ENCODE results near the gene MPHOSPH8. TPM values are rescaled to one million over a fixed set of nuclear protein-coding genes. Genes with fewer than 3 reads are reported as not detected.
A peak's percentile ranks its signal among the peaks of the same experiment; 100 is the strongest.

The MPHOSPH8 gene
- total RNA-seq, result 10 to 100 TPM; 44.9 to 49.6 TPM

- peak within 1 kb of the TSS; percentile 99 for H3K27ac Mint-ChIP-seq
- H3K9me3 Mint-ChIP-seq, result no peaks in the 10 kb centered on the region
- DNase-seq, result peak; percentile 94
- H3K4me1 Mint-ChIP-seq, result peaks cover 24% of the 10 kb centered on the region
- CTCF ChIA-PET, result interaction anchor here (0.7 to 1.6 kb wide), 5 partner anchors 10 to 62 kb away, joined by 3 to 6 read pairs (median 3); no protein-coding TSS in a partner anchor
- H3K27me3 Mint-ChIP-seq, result no peaks in the 10 kb centered on the region
- peak within 1 kb of the TSS; percentile 100 for H3K4me3 Mint-ChIP-seq
- peaks cover 22% of the 10 kb centered on the region for H3K36me3 Mint-ChIP-seq (ENCODE audit: low read depth)
- POLR2A ChIA-PET, result no interaction called here
Observed at GRCh38 chr13:19633479-19634255, at the start of gene MPHOSPH8. Gene MPHOSPH8, plus strand, starts transcription at chr13:19633659. Its CDS starts 90 bp downstream, at chr13:19633749.

GRCh38 chr13:19586904-19587634 is 46.4 kb upstream of the MPHOSPH8 start:
- Mint-ChIP-seq H3K36me3 (ENCODE audit: low read depth) (peaks cover 3% of the 10 kb centered on the region), H3K27me3 (peaks cover 11% of the 10 kb centered on the region), H3K9me3 (peaks cover 3% of the 10 kb centered on the region), H3K4me1 (peaks cover 24% of the 10 kb centered on the region), H3K4me3 (peak overlapping the region; percentile 70), H3K27ac (peak overlapping the region; percentile 89)
- CTCF ChIA-PET, result interaction anchor here (1.1 kb wide), 1 partner anchor 46 kb away, joined by 3 read pairs; the partner anchor contains the start of gene MPHOSPH8
- DNase-seq, result peak; percentile 86
- POLR2A ChIA-PET, result no interaction called here

GRCh38 chr13:19587635-19588300 is 45.7 kb upstream of the MPHOSPH8 start:
- peaks cover 24% of the 10 kb centered on the region for H3K4me1 Mint-ChIP-seq
- H3K9me3 Mint-ChIP-seq, result peaks cover 3% of the 10 kb centered on the region
- H3K27ac Mint-ChIP-seq, result peak overlapping the region; percentile 89
- H3K36me3 Mint-ChIP-seq (ENCODE audit: low read depth), result peaks cover 3% of the 10 kb centered on the region
- peak overlapping the region; percentile 70 for H3K4me3 Mint-ChIP-seq
- DNase-seq, result peak; percentile 66
- peaks cover 8% of the 10 kb centered on the region for H3K27me3 Mint-ChIP-seq
- POLR2A ChIA-PET, result no interaction called here
- CTCF ChIA-PET, result interaction anchor here (1.1 kb wide), 1 partner anchor 45 kb away, joined by 3 read pairs; the partner anchor contains the start of gene MPHOSPH8

GRCh38 chr13:19589312-19589711 is 44.1 kb upstream of the MPHOSPH8 start:
- H3K27me3 Mint-ChIP-seq, result peaks cover 3% of the 10 kb centered on the region
- H3K4me3 Mint-ChIP-seq, result no peak overlapping the region
- no peak overlapping the region for H3K27ac Mint-ChIP-seq
- H3K4me1 Mint-ChIP-seq, result peaks cover 24% of the 10 kb centered on the region
- peaks cover 3% of the 10 kb centered on the region for H3K36me3 Mint-ChIP-seq (ENCODE audit: low read depth)
- peaks cover 3% of the 10 kb centered on the region for H3K9me3 Mint-ChIP-seq
- ChIA-PET POLR2A (no interaction called here), CTCF (interaction anchor here (0.7 kb wide), 1 partner anchor 12 kb away, joined by 3 read pairs; no protein-coding TSS in a partner anchor)
- no peak for DNase-seq

- DNase-seq, result no peak
- ChIA-PET POLR2A (no interaction called here), CTCF (no interaction called here)
- no peak overlapping the region for H3K27ac Mint-ChIP-seq
- H3K27me3 Mint-ChIP-seq, result peaks cover 4% of the 10 kb centered on the region
- no peak overlapping the region for H3K4me3 Mint-ChIP-seq
- H3K4me1 Mint-ChIP-seq, result peaks cover 24% of the 10 kb centered on the region
- peaks cover 3% of the 10 kb centered on the region for H3K9me3 Mint-ChIP-seq
- H3K36me3 Mint-ChIP-seq (ENCODE audit: low read depth), result peaks cover 3% of the 10 kb centered on the region
Observed at GRCh38 chr13:19590423-19590822, 43.0 kb upstream of the MPHOSPH8 start.

GRCh38 chr13:19591864-19592263 is 41.6 kb upstream of the MPHOSPH8 start:
- DNase-seq, result no peak
- H3K27me3 Mint-ChIP-seq, result peaks cover 5% of the 10 kb centered on the region
- POLR2A ChIA-PET, result no interaction called here
- CTCF ChIA-PET, result no interaction called here
- no peak overlapping the region for H3K27ac Mint-ChIP-seq
- peaks cover 14% of the 10 kb centered on the region for H3K4me1 Mint-ChIP-seq
- H3K4me3 Mint-ChIP-seq, result no peak overlapping the region
- no peaks in the 10 kb centered on the region for H3K36me3 Mint-ChIP-seq (ENCODE audit: low read depth)
- H3K9me3 Mint-ChIP-seq, result no peaks in the 10 kb centered on the region

GRCh38 chr13:19592657-19593180 is 40.7 kb upstream of the MPHOSPH8 start:
- Mint-ChIP-seq H3K4me1 (peaks cover 6% of the 10 kb centered on the region), H3K9me3 (no peaks in the 10 kb centered on the region), H3K36me3 (ENCODE audit: low read depth) (no peaks in the 10 kb centered on the region), H3K27ac (no peak overlapping the region), H3K4me3 (no peak overlapping the region), H3K27me3 (peaks cover 9% of the 10 kb centered on the region)
- CTCF ChIA-PET, result no interaction called here
- no peak for DNase-seq
- POLR2A ChIA-PET, result no interaction called here

GRCh38 chr13:19596086-19596485 is 37.4 kb upstream of the MPHOSPH8 start:
- H3K27me3 Mint-ChIP-seq, result peaks cover 24% of the 10 kb centered on the region
- ChIA-PET POLR2A (no interaction called here), CTCF (interaction anchor here (1.2 kb wide), 1 partner anchor 27 kb away, joined by 3 read pairs; no protein-coding TSS in a partner anchor)
- H3K4me3 Mint-ChIP-seq, result no peak overlapping the region
- H3K36me3 Mint-ChIP-seq (ENCODE audit: low read depth), result no peaks in the 10 kb centered on the region
- no peak overlapping the region for H3K27ac Mint-ChIP-seq
- H3K4me1 Mint-ChIP-seq, result no peaks in the 10 kb centered on the region
- no peaks in the 10 kb centered on the region for H3K9me3 Mint-ChIP-seq
- no peak for DNase-seq

GRCh38 chr13:19596960-19597361 is 36.5 kb upstream of the MPHOSPH8 start:
- H3K9me3 Mint-ChIP-seq, result no peaks in the 10 kb centered on the region
- no peaks in the 10 kb centered on the region for H3K36me3 Mint-ChIP-seq (ENCODE audit: low read depth)
- POLR2A ChIA-PET, result no interaction called here
- H3K27me3 Mint-ChIP-seq, result peaks cover 27% of the 10 kb centered on the region
- no peak for DNase-seq
- CTCF ChIA-PET, result no interaction called here
- no peak overlapping the region for H3K4me3 Mint-ChIP-seq
- H3K27ac Mint-ChIP-seq, result no peak overlapping the region
- H3K4me1 Mint-ChIP-seq, result no peaks in the 10 kb centered on the region

GRCh38 chr13:19597523-19597922 is 35.9 kb upstream of the MPHOSPH8 start:
- no peak overlapping the region for H3K4me3 Mint-ChIP-seq
- H3K27me3 Mint-ChIP-seq, result peaks cover 30% of the 10 kb centered on the region
- no peak for DNase-seq
- no peaks in the 10 kb centered on the region for H3K4me1 Mint-ChIP-seq
- no peak overlapping the region for H3K27ac Mint-ChIP-seq
- CTCF ChIA-PET, result no interaction called here
- H3K9me3 Mint-ChIP-seq, result no peaks in the 10 kb centered on the region
- H3K36me3 Mint-ChIP-seq (ENCODE audit: low read depth), result no peaks in the 10 kb centered on the region
- POLR2A ChIA-PET, result interaction anchor here (0.6 kb wide), 1 partner anchor 157 kb away, joined by 3 read pairs; no protein-coding TSS in a partner anchor

- peaks cover 1% of the 10 kb centered on the region for H3K4me1 Mint-ChIP-seq
- peak; percentile 26 for DNase-seq
- H3K27ac Mint-ChIP-seq, result no peak overlapping the region
- H3K4me3 Mint-ChIP-seq, result peak overlapping the region; percentile 43
- H3K9me3 Mint-ChIP-seq, result peaks cover 15% of the 10 kb centered on the region
- CTCF ChIA-PET, result interaction anchor here (0.6 to 1.2 kb wide), 2 partner anchors 13 to 23 kb away, joined by 3 read pairs; no protein-coding TSS in a partner anchor
- POLR2A ChIA-PET, result no interaction called here
- H3K36me3 Mint-ChIP-seq (ENCODE audit: low read depth), result peaks cover 12% of the 10 kb centered on the region
- H3K27me3 Mint-ChIP-seq, result peaks cover 43% of the 10 kb centered on the region
Observed at GRCh38 chr13:19601749-19602725, 31.4 kb upstream of the MPHOSPH8 start.

GRCh38 chr13:19604306-19604705 is 29.2 kb upstream of the MPHOSPH8 start:
- no peak overlapping the region for H3K4me3 Mint-ChIP-seq
- peaks cover 12% of the 10 kb centered on the region for H3K36me3 Mint-ChIP-seq (ENCODE audit: low read depth)
- H3K27me3 Mint-ChIP-seq, result peaks cover 35% of the 10 kb centered on the region
- no peak overlapping the region for H3K27ac Mint-ChIP-seq
- H3K4me1 Mint-ChIP-seq, result peaks cover 1% of the 10 kb centered on the region
- CTCF ChIA-PET, result no interaction called here
- peaks cover 15% of the 10 kb centered on the region for H3K9me3 Mint-ChIP-seq
- no peak for DNase-seq
- POLR2A ChIA-PET, result no interaction called here

All from activated CD4-positive, alpha-beta T cell treated with anti-CD3 and anti-CD28 coated beads, Interleukin-2, amount 10 ng/mL, durations not matched to agents 7 days and 5 days (primary cell).